Endothelial cell of umbilical vein (primary cell): Measurements from ENCODE around the gene SEMA5A. TPM values are rescaled to one million over a fixed set of nuclear protein-coding genes. Genes with fewer than 3 reads are reported as not detected.

ENCODE experiments used
- BruUV-seq: library from RNA; stranded (reverse); fragments of 400-500 nt; replicated peaks from 2 replicates; lab custom pipeline; 2021; lab: Mats Ljungman, UMichigan
- CTCF ChIA-PET: fragments of 300-600, 350-600 bp; sonication (Branson Sonifier 250); formaldehyde crosslinking; loops from one replicate; lab custom pipeline; 2021; ENCODE audit warnings: antibody characterized with exemption, inconsistent platforms; lab: Charles Lee
- POLR2A ChIA-PET: fragments of 300-600, 350-600 bp; sonication (Branson Sonifier 250); formaldehyde crosslinking; loops from one replicate; lab custom pipeline; 2021; ENCODE audit warnings: antibody characterized with exemption, inconsistent platforms; lab: Charles Lee
- DNase-seq: peaks from one replicate; pipeline ENCODE4 v3.0.0-alpha.2; 2011; ENCODE audit warnings: low read depth, low spot score
- FAIRE-seq: peaks from 2 replicates; lab custom pipeline; 2011; peaks lifted over from hg19 to GRCh38; lab: Jason Lieb, UNC
- H2AFZ ChIP-seq: 2 replicates; pipeline ENCODE4 v1.6.0; 2012; ENCODE audit warnings: low read depth, low read length, control low read depth, inconsistent platforms
- H3K27ac ChIP-seq: 2 replicates; pipeline ENCODE4 v1.5.1; 2011; ENCODE audit warnings: low read depth, mild to moderate bottlenecking, control low read depth, low read length, moderate library complexity; ENCODE audit not compliant: insufficient read depth
- H3K27me3 ChIP-seq, 2 experiments: 2 replicates each; pipeline versions ENCODE4 v1.6.0 to v1.6.1; 2011; ENCODE audit warnings: low read length in 2 of 2, mixed read lengths in 1 of 2; ENCODE audit not compliant: control insufficient read depth in 2 of 2, insufficient read depth in 2 of 2
- H3K36me3 ChIP-seq, 2 experiments: 2 replicates in 1 of 2; 3 replicates in 1 of 2; pipeline ENCODE4 v1.5.1; 2011; ENCODE audit warnings: low read length in 2 of 2, mild to moderate bottlenecking in 1 of 2, moderate library complexity in 1 of 2; ENCODE audit not compliant: control insufficient read depth in 2 of 2, insufficient read depth in 2 of 2; ENCODE audit errors: extremely low read depth in 1 of 2
- H3K4me1 ChIP-seq: 3 replicates; pipeline ENCODE4 v1.5.1; 2011; ENCODE audit warnings: mild to moderate bottlenecking, low read length; ENCODE audit not compliant: control insufficient read depth, insufficient read depth; ENCODE audit errors: extremely low read depth
- H3K4me2 ChIP-seq: 2 replicates; pipeline ENCODE4 v1.6.1; 2011; ENCODE audit warnings: low read length, control low read depth, mixed read lengths; ENCODE audit not compliant: insufficient read depth
- H3K4me3 ChIP-seq, 3 experiments: fragments of 200-600 bp in 1 of 3; sonication (generic), shearing (Covaris generic) in 1 of 3; replicated peaks in 1 of 3; 2 replicates each; pipeline ENCODE4 v1.5.1; 2011 to 2016; ENCODE audit warnings: control low read depth in 3 of 3, low read length in 3 of 3, mild to moderate bottlenecking in 2 of 3, inconsistent platforms in 1 of 3, low read depth in 1 of 3, moderate library complexity in 1 of 3; ENCODE audit not compliant: insufficient read depth in 1 of 3
- H3K79me2 ChIP-seq: 2 replicates; pipeline ENCODE4 v1.6.0; 2012; ENCODE audit warnings: low read length, inconsistent platforms; ENCODE audit not compliant: control insufficient read depth, insufficient read depth
- H3K9ac ChIP-seq: replicated peaks from 2 replicates; pipeline ENCODE3; 2011; ENCODE audit warnings: low read length, control low read depth; ENCODE audit not compliant: insufficient read depth; ENCODE audit errors: extremely low read depth
- H3K9me1 ChIP-seq: replicated peaks from 3 replicates; pipeline ENCODE4 v1.6.0; 2011; ENCODE audit warnings: mild to moderate bottlenecking, low read length; ENCODE audit not compliant: control insufficient read depth, insufficient read depth; ENCODE audit errors: extremely low read depth
- H3K9me3 ChIP-seq: replicated peaks from 2 replicates; pipeline ENCODE4 v1.5.1; 2012; ENCODE audit warnings: low read length, inconsistent platforms; ENCODE audit not compliant: control insufficient read depth, insufficient read depth
- H4K20me1 ChIP-seq: replicated peaks from 2 replicates; pipeline ENCODE3; 2011; ENCODE audit warnings: mild to moderate bottlenecking, low read length; ENCODE audit not compliant: control insufficient read depth, insufficient read depth; ENCODE audit errors: extremely low read depth
- CTCF ChIP-seq, 2 donors: IDR thresholded peaks; 1 replicate in 1 of 2; 2 replicates in 1 of 2; pipeline ENCODE4 v1.5.1; 2011; ENCODE audit warnings: low read length in 2 of 2, mild to moderate bottlenecking in 2 of 2, moderate library complexity in 2 of 2, control low read depth in 1 of 2, inconsistent platforms in 1 of 2, low read depth in 1 of 2; ENCODE audit not compliant: insufficient read depth in 1 of 2; ENCODE audit errors: extremely low read depth in 1 of 2
- EZH2 ChIP-seq: IDR thresholded peaks from 2 replicates; pipeline ENCODE4 v1.6.1; 2012; ENCODE audit warnings: borderline replicate concordance, low read depth, mild to moderate bottlenecking, moderate library complexity, low read length, inconsistent platforms; ENCODE audit not compliant: severe bottlenecking
- FOS ChIP-seq: IDR thresholded peaks from 2 replicates; pipeline ENCODE4 v1.6.1; 2011; ENCODE audit warnings: mild to moderate bottlenecking, low read length, moderate library complexity, borderline replicate concordance; ENCODE audit not compliant: insufficient read depth
- GATA2 ChIP-seq: IDR thresholded peaks from 2 replicates; pipeline ENCODE4 v1.7.0; 2011; ENCODE audit warnings: low read depth, mild to moderate bottlenecking, moderate library complexity, mixed read lengths, low read length; ENCODE audit not compliant: insufficient read length, insufficient read depth
- JUN ChIP-seq: IDR thresholded peaks from 2 replicates; pipeline ENCODE4 v1.6.1; 2011; ENCODE audit warnings: borderline replicate concordance, low read depth; ENCODE audit not compliant: insufficient read length, insufficient read depth
- MYC ChIP-seq: IDR thresholded peaks from one replicate; pipeline ENCODE4 v1.6.1; 2011; ENCODE audit warnings: mild to moderate bottlenecking, low read depth, low read length
- POLR2A ChIP-seq: IDR thresholded peaks from 2 replicates; pipeline ENCODE4 v1.6.1; 2012; ENCODE audit warnings: low read depth, mild to moderate bottlenecking, control low read depth, low read length
- POLR2AphosphoS5 ChIP-seq: IDR thresholded peaks from 2 replicates; pipeline ENCODE4 v1.6.1; 2012; ENCODE audit warnings: low read depth, mild to moderate bottlenecking, control low read depth, low read length, moderate library complexity; ENCODE audit not compliant: insufficient read depth
- dilution Hi-C: fragments of 300-500 bp; cut with MboI; formaldehyde crosslinking; loops from one replicate; pipeline ENCODE4 v1.15.0; 2019; ENCODE audit warnings: low sequenced_read_pairs; ENCODE audit not compliant: extremely low pct_ligation_motif_present
- intact Hi-C: fragments of 100-400 bp; cut with micrococcal nuclease; formaldehyde crosslinking; loops from one replicate; pipeline ENCODE4 v1.10.0; 2022
- polyA plus RNA-seq, 4 experiments: library from polyadenylated mRNA; depleted of rRNA in 3 of 4; stranded (reverse) in 3 of 4; unstranded in 1 of 4; fragments of >200 nt; gene quantifications; 2 replicates each; pipeline versions ENCODE4 v1.2.1 to v1.2.3, GENCODE V29; 2011 to 2012; ENCODE audit warnings: missing spikeins in 1 of 4
- total RNA-seq: library from RNA; stranded (reverse); gene quantifications from 2 replicates; pipeline ENCODE4 v1.2.3, GENCODE V29; 2021
- TF ChIP-seq, protein P1 (sequence below): IDR thresholded peaks from 2 replicates; pipeline ENCODE4 v1.6.1; 2011; ENCODE audit not compliant: insufficient read depth, insufficient read length

Gene SEMA5A
- total and polyA plus RNA-seq, 2 donors (not counting 3 experiments of a cell fraction or from before 2014, with no cell fraction given), result 0.04 to 0.06 TPM

DNA sequence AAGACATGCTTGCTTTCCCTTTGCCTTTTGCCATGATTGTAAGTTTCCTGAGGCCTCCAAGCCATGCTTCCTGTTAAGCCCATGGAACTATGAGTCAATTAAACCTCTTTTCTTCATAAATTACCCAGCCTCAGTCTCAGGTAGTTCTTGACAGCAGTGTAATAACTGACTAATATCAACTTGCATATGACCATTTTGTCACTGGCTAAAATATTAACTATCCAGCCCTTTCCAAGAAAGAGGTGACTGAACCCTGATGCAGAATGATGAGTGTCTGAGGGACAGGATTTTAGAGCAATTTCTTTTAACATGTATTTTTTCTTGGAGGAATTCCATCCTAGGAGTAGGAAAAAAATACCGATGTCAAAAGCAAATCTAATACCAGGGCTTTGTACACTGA is 266.1 kb downstream of the SEMA5A start:
- intact Hi-C loops, result no loop called here
- dilution Hi-C loops, result no loop called here
- CTCF ChIA-PET, result no interaction called here
- Histone ChIP-seq H3K4me3 (no peak overlapping the region), H3K9ac (no peak overlapping the region), H2AFZ (no peak overlapping the region), H3K36me3 (no peaks in the 10 kb centered on the region), H3K79me2 (no peaks in the 10 kb centered on the region), H3K27me3 (no peaks in the 10 kb centered on the region), H4K20me1 (no peaks in the 10 kb centered on the region), H3K4me2 (no peak overlapping the region), H3K9me3 (no peaks in the 10 kb centered on the region), H3K9me1 (no peaks in the 10 kb centered on the region), H3K4me1 (no peaks in the 10 kb centered on the region), H3K27ac (no peak overlapping the region)
- TF ChIP-seq POLR2AphosphoS5 (no peak), FOS (no peak), GATA2 (no peak), CTCF (IDR thresholded peaks at IDR 0.05; ENCODE audit: extremely low read depth in 1 of 2, insufficient read depth in 1 of 2, low read depth in 1 of 2, low read length in 2 of 2) (no peak), MYC (no peak), POLR2A (no peak), JUN (no peak), EZH2 (no peak)
- TF ChIP-seq, protein P1, sequence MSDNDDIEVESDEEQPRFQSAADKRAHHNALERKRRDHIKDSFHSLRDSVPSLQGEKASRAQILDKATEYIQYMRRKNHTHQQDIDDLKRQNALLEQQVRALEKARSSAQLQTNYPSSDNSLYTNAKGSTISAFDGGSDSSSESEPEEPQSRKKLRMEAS, result no peak
- DNase-seq, result no peak
- no TSS peak for BruUV-seq
- POLR2A ChIA-PET, result no interaction called here
- no peak for FAIRE-seq
